ENCODE data around the gene CDC20B. TPM values are rescaled to one million over a fixed set of nuclear protein-coding genes. Genes with fewer than 3 reads are reported as not detected.

Gene CDC20B
- total and polyA plus RNA-seq, 2 of the 8 experiments (the other 6 are each of a cell fraction or from before 2014, with no cell fraction given) = 0.06 TPM; not detected in 1

- no peak for TF ChIP-seq CHD7 (IDR thresholded peaks at IDR 0.05; ENCODE audit: insufficient replicate concordance, low read length)
- no peak for TF ChIP-seq JUN (IDR thresholded peaks at IDR 0.05; ENCODE audit: low read depth, low read length)
- no peak for TF ChIP-seq EGR1 (IDR thresholded peaks at IDR 0.05; ENCODE audit: borderline replicate concordance, low read depth, low read length)
- TF ChIP-seq USF2 (IDR thresholded peaks at IDR 0.05; ENCODE audit: low read length) = no peak
- TF ChIP-seq POLR2A (IDR thresholded peaks at IDR 0.05; ENCODE audit: control extremely low read depth in 1 of 2, low read depth in 2 of 2, low read length in 2 of 2) = no peak
- no peak for TF ChIP-seq MAFK (IDR thresholded peaks at IDR 0.05; ENCODE audit: low read depth, low read length)
These were observed 1.5 kb downstream of the CDC20B start (continued) for GRCh38 chr5:55171471-55171870.

Data from H1 (cell line).